ENCODE results near the gene OR51A7. TPM values are rescaled to one million over a fixed set of nuclear protein-coding genes. Genes with fewer than 3 reads are reported as not detected.

OR51A7 gene
- total RNA-seq, 1 experiment from 2014 or later = not detected

DNA sequence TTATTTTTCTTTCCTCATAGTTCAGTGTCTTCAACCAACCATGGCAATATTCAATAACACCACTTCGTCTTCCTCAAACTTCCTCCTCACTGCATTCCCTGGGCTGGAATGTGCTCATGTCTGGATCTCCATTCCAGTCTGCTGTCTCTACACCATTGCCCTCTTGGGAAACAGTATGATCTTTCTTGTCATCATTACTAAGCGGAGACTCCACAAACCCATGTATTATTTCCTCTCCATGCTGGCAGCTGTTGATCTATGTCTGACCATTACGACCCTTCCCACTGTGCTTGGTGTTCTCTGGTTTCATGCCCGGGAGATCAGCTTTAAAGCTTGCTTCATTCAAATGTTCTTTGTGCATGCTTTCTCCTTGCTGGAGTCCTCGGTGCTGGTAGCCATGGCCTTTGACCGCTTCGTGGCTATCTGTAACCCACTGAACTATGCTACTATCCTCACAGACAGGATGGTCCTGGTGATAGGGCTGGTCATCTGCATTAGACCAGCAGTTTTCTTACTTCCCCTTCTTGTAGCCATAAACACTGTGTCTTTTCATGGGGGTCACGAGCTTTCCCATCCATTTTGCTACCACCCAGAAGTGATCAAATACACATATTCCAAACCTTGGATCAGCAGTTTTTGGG lies 21.6 kb upstream of the OR51A7 start, which contains the start of gene OR51T1:
OR51T1 (plus strand) TSS at position 41 of the 641 bp plus-strand sequence; CDS start at position 41, 0 bp downstream.
- Histone ChIP-seq H3K27me3 (ENCODE audit: low read length) (no peaks in the 10 kb centered on the region), H3K36me3 (ENCODE audit: low read depth, low read length) (no peaks in the 10 kb centered on the region), H4K20me1 (ENCODE audit: low read length) (no peaks in the 10 kb centered on the region), H3K9me3 (ENCODE audit: low read length) (no peaks in the 10 kb centered on the region), H3K79me2 (ENCODE audit: low read length) (no peaks in the 10 kb centered on the region), H3K27ac (ENCODE audit: low read length) (no peak within 1 kb of the TSS), H3F3A (ENCODE audit: low read length, unreplicated experiment) (no peaks in the 10 kb centered on the region), H3K4me2 (ENCODE audit: low read length) (no peak within 1 kb of the TSS), H2AFZ (ENCODE audit: low read length) (no peak within 1 kb of the TSS), H3K4me3 (ENCODE audit: low read length) (no peak within 1 kb of the TSS), H3K9me2 (replicated peaks; ENCODE audit: low read length) (no peaks in the 10 kb centered on the region), H3K4me1 (ENCODE audit: insufficient read depth, low read length) (no peaks in the 10 kb centered on the region), H3K9ac (ENCODE audit: low read length) (no peak within 1 kb of the TSS)
- intact Hi-C loops (cut with micrococcal nuclease) = no loop called here
- ChIA-PET POLR2A (ENCODE audit: unreplicated experiment) (no interaction called here), CTCF (no interaction called here)
- DNase-seq = no peak
- TF ChIP-seq, protein P1, sequence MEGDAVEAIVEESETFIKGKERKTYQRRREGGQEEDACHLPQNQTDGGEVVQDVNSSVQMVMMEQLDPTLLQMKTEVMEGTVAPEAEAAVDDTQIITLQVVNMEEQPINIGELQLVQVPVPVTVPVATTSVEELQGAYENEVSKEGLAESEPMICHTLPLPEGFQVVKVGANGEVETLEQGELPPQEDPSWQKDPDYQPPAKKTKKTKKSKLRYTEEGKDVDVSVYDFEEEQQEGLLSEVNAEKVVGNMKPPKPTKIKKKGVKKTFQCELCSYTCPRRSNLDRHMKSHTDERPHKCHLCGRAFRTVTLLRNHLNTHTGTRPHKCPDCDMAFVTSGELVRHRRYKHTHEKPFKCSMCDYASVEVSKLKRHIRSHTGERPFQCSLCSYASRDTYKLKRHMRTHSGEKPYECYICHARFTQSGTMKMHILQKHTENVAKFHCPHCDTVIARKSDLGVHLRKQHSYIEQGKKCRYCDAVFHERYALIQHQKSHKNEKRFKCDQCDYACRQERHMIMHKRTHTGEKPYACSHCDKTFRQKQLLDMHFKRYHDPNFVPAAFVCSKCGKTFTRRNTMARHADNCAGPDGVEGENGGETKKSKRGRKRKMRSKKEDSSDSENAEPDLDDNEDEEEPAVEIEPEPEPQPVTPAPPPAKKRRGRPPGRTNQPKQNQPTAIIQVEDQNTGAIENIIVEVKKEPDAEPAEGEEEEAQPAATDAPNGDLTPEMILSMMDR (conservative IDR thresholded peaks at IDR 0.05; ENCODE audit: low read depth, low read length) = no peak
- TF ChIP-seq EZH2phosphoT487 (IDR thresholded peaks at IDR 0.05; ENCODE audit: borderline replicate concordance, low read length) (no peak), EZH2 (IDR thresholded peaks at IDR 0.05; ENCODE audit: low read length, unreplicated experiment) (no peak)
- ATAC-seq = no peak
- no TSS peak for BruUV-seq (replicated peaks)

DNA sequence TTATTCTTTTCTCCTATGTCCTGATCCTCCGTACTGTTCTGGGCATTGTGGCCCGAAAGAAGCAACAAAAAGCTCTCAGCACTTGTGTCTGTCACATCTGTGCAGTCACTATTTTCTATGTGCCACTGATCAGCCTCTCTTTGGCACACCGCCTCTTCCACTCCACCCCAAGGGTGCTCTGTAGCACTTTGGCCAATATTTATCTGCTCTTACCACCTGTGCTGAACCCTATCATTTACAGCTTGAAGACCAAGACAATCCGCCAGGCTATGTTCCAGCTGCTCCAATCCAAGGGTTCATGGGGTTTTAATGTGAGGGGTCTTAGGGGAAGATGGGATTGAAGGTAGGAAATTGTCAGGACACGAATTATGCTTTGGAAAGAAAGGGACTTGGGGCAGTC lies 21.0 kb upstream of the OR51A7 start:
- no TSS peak for BruUV-seq (replicated peaks)
- H3F3A ChIP-seq (ENCODE audit: low read length, unreplicated experiment) = no peaks in the 10 kb centered on the region
- CTCF ChIA-PET = no interaction called here

DNA sequence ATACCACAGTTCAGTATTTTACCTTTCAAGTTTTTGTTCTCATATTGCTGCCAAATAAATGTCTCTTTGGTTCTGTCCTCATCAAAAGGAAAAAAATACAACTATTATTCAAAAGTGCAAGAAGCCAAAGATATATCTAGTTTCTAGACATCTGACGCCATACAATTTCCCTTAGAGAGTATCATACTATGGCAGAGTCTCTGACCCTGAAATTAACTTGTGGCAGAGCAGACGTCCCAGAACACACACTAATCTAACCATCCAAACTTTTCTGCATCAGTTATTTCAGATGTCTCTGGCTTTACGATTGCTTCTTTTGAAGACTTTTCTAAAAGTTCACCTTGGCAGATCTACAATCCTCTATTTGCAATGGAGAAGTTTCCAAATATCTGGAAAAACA lies 19.2 kb upstream of the OR51A7 start:
- Histone ChIP-seq H3K4me2 (ENCODE audit: low read length) (no peak overlapping the region), H3K36me3 (ENCODE audit: low read depth, low read length) (no peaks in the 10 kb centered on the region), H3K9ac (ENCODE audit: low read length) (no peak overlapping the region), H3K9me3 (ENCODE audit: low read length) (no peaks in the 10 kb centered on the region), H3K4me1 (ENCODE audit: insufficient read depth, low read length) (no peaks in the 10 kb centered on the region), H3K4me3 (ENCODE audit: low read length) (no peak overlapping the region), H3K27me3 (ENCODE audit: low read length) (no peaks in the 10 kb centered on the region), H3K9me2 (replicated peaks; ENCODE audit: low read length) (no peaks in the 10 kb centered on the region), H3K27ac (ENCODE audit: low read length) (no peak overlapping the region), H2AFZ (ENCODE audit: low read length) (no peak overlapping the region), H3F3A (ENCODE audit: low read length, unreplicated experiment) (no peaks in the 10 kb centered on the region), H3K79me2 (ENCODE audit: low read length) (no peaks in the 10 kb centered on the region), H4K20me1 (ENCODE audit: low read length) (no peaks in the 10 kb centered on the region)
- BruUV-seq (replicated peaks) = no TSS peak
- TF ChIP-seq EZH2 (IDR thresholded peaks at IDR 0.05; ENCODE audit: low read length, unreplicated experiment) (no peak), EZH2phosphoT487 (IDR thresholded peaks at IDR 0.05; ENCODE audit: borderline replicate concordance, low read length) (no peak)
- TF ChIP-seq, protein P1 (conservative IDR thresholded peaks at IDR 0.05; ENCODE audit: low read depth, low read length) = no peak
- POLR2A ChIA-PET (ENCODE audit: unreplicated experiment) = no interaction called here
- DNase-seq (no peak), ATAC-seq (no peak)
- CTCF ChIA-PET = no interaction called here
- intact Hi-C loops (cut with micrococcal nuclease) = no loop called here

More for the DNA sequence above, 21.0 kb upstream of the OR51A7 start:
- H3K79me2 ChIP-seq (ENCODE audit: low read length) = no peaks in the 10 kb centered on the region
- H3K4me1 ChIP-seq (ENCODE audit: insufficient read depth, low read length) = no peaks in the 10 kb centered on the region
- intact Hi-C loops (cut with micrococcal nuclease) = no loop called here
- no peak overlapping the region for H2AFZ ChIP-seq (ENCODE audit: low read length)
- no peaks in the 10 kb centered on the region for H3K9me3 ChIP-seq (ENCODE audit: low read length)
- no peaks in the 10 kb centered on the region for H3K36me3 ChIP-seq (ENCODE audit: low read depth, low read length)
- no peak for ATAC-seq
- H4K20me1 ChIP-seq (ENCODE audit: low read length) = no peaks in the 10 kb centered on the region
- no peaks in the 10 kb centered on the region for H3K27me3 ChIP-seq (ENCODE audit: low read length)
- no peak overlapping the region for H3K4me3 ChIP-seq (ENCODE audit: low read length)
- H3K9me2 ChIP-seq (replicated peaks; ENCODE audit: low read length) = no peaks in the 10 kb centered on the region
- DNase-seq = no peak
- H3K27ac ChIP-seq (ENCODE audit: low read length) = no peak overlapping the region
- POLR2A ChIA-PET (ENCODE audit: unreplicated experiment) = no interaction called here
- H3K4me2 ChIP-seq (ENCODE audit: low read length) = no peak overlapping the region
- H3K9ac ChIP-seq (ENCODE audit: low read length) = no peak overlapping the region
- TF ChIP-seq EZH2 (IDR thresholded peaks at IDR 0.05; ENCODE audit: low read length, unreplicated experiment) (no peak), EZH2phosphoT487 (IDR thresholded peaks at IDR 0.05; ENCODE audit: borderline replicate concordance, low read length) (no peak)
- TF ChIP-seq, protein P1 (conservative IDR thresholded peaks at IDR 0.05; ENCODE audit: low read depth, low read length) = no peak
